Liver (tissue), 9 donors: ENCODE data around the gene ANGEL2. TPM values are rescaled to one million over a fixed set of nuclear protein-coding genes. Genes with fewer than 3 reads are reported as not detected.

Source experiments
- DNase-seq: peaks from one replicate; pipeline ENCODE4 v3.0.0-alpha.2; 2017; ENCODE audit warnings: low spot score
- H3K27ac ChIP-seq, 2 donors: one replicate each; pipeline ENCODE4 v1.7.0; 2013; ENCODE audit warnings: inconsistent platforms in 2 of 2, low read length in 2 of 2, control low read depth in 1 of 2, low read depth in 1 of 2, mild to moderate bottlenecking in 1 of 2
- H3K27me3 ChIP-seq, 4 donors: one replicate each; pipeline versions ENCODE4 v1.6.1 to v1.7.0; 2013; ENCODE audit warnings: low read length in 3 of 4, inconsistent platforms in 1 of 4, mild to moderate bottlenecking in 1 of 4, moderate library complexity in 1 of 4; ENCODE audit not compliant: control insufficient read depth in 4 of 4, insufficient read depth in 4 of 4
- H3K36me3 ChIP-seq, 4 donors: one replicate each; pipeline versions ENCODE4 v1.6.1 to v1.7.0; 2013; ENCODE audit warnings: low read length in 3 of 4, mild to moderate bottlenecking in 3 of 4, low read depth in 1 of 4, moderate library complexity in 1 of 4; ENCODE audit not compliant: control insufficient read depth in 4 of 4, insufficient read depth in 3 of 4
- H3K4me1 ChIP-seq, 4 donors: one replicate each; pipeline versions ENCODE4 v1.6.1 to v1.7.0; 2013; ENCODE audit warnings: low read length in 3 of 4, mild to moderate bottlenecking in 3 of 4, moderate library complexity in 1 of 4; ENCODE audit not compliant: control insufficient read depth in 4 of 4, insufficient read depth in 4 of 4
- H3K4me3 ChIP-seq, 3 donors: one replicate each; pipeline versions ENCODE4 v1.6.1 to v1.7.0; 2013; ENCODE audit warnings: low read length in 3 of 3, control low read depth in 1 of 3, low read depth in 1 of 3, mild to moderate bottlenecking in 1 of 3
- H3K9ac ChIP-seq, 2 donors: one replicate each; pipeline ENCODE4 v1.7.0; 2013; ENCODE audit warnings: low read length in 2 of 2, mild to moderate bottlenecking in 2 of 2, moderate library complexity in 2 of 2, control low read depth in 1 of 2, low read depth in 1 of 2
- H3K9me3 ChIP-seq, 4 donors: one replicate each; pipeline versions ENCODE4 v1.6.1 to v1.7.0; 2013; ENCODE audit warnings: low read length in 3 of 4; ENCODE audit not compliant: control insufficient read depth in 4 of 4
- ATF3 ChIP-seq: IDR thresholded peaks from 2 replicates; pipeline ENCODE4 v1.6.1; 2016; ENCODE audit warnings: antibody characterized with exemption
- EGR1 ChIP-seq, 2 donors: IDR thresholded peaks; 2 replicates each; pipeline ENCODE4 v1.6.1; 2016 to 2018; ENCODE audit warnings: antibody characterized with exemption in 2 of 2, low read depth in 2 of 2
- FOXA1 ChIP-seq: IDR thresholded peaks from 2 replicates; pipeline ENCODE4 v1.6.1; 2016; ENCODE audit warnings: antibody characterized with exemption
- FOXA2 ChIP-seq: IDR thresholded peaks from 2 replicates; pipeline ENCODE4 v1.6.1; 2016; ENCODE audit warnings: antibody characterized with exemption
- GABPA ChIP-seq, 2 donors: IDR thresholded peaks in 1 of 2; conservative IDR thresholded peaks in 1 of 2; 2 replicates each; pipeline ENCODE4 v1.6.1; 2016; ENCODE audit warnings: antibody characterized with exemption in 2 of 2, mild to moderate bottlenecking in 1 of 2, moderate library complexity in 1 of 2
- HNF4A ChIP-seq, 2 donors: conservative IDR thresholded peaks; 2 replicates each; pipeline ENCODE4 v1.6.1; 2016; ENCODE audit warnings: antibody characterized with exemption in 2 of 2, mild to moderate bottlenecking in 2 of 2
- HNF4G ChIP-seq: IDR thresholded peaks from 2 replicates; pipeline ENCODE4 v1.6.1; 2016; ENCODE audit warnings: antibody characterized with exemption
- JUND ChIP-seq, 2 donors: IDR thresholded peaks; 2 replicates each; pipeline ENCODE4 v1.6.1; 2016; ENCODE audit warnings: antibody characterized with exemption in 2 of 2
- MAX ChIP-seq: IDR thresholded peaks from 2 replicates; pipeline ENCODE4 v1.6.1; 2016; ENCODE audit warnings: antibody characterized with exemption
- NR2F2 ChIP-seq: IDR thresholded peaks from 2 replicates; pipeline ENCODE4 v1.6.1; 2016; ENCODE audit warnings: antibody characterized with exemption
- RAD21 ChIP-seq, 2 donors: IDR thresholded peaks; 2 replicates each; pipeline ENCODE4 v1.6.1; 2016; ENCODE audit warnings: antibody characterized with exemption in 2 of 2, mild to moderate bottlenecking in 2 of 2
- REST ChIP-seq: IDR thresholded peaks from 2 replicates; pipeline ENCODE4 v1.6.1; 2016; ENCODE audit warnings: antibody characterized with exemption, mild to moderate bottlenecking
- RXRA ChIP-seq, 2 donors: IDR thresholded peaks; 2 replicates each; pipeline ENCODE4 v1.6.1; 2017 to 2018; ENCODE audit warnings: antibody characterized with exemption in 2 of 2, mild to moderate bottlenecking in 1 of 2
- SP1 ChIP-seq: IDR thresholded peaks from 2 replicates; pipeline ENCODE4 v1.6.1; 2018; ENCODE audit warnings: antibody characterized with exemption, mild to moderate bottlenecking
- TAF1 ChIP-seq: conservative IDR thresholded peaks from 2 replicates; pipeline ENCODE4 v1.6.1; 2016; ENCODE audit warnings: antibody characterized with exemption, mild to moderate bottlenecking
- YY1 ChIP-seq: IDR thresholded peaks from 2 replicates; pipeline ENCODE4 v1.6.1; 2016; ENCODE audit warnings: antibody characterized with exemption, mild to moderate bottlenecking
- WGBS: extraction: QIAGEN DNeasy Blood & Tissue Kit; methylation state at CpG from one replicate; pipeline ENCODE4 v1.1.7; 2013; 5-methylcytosine and 5-hydroxymethylcytosine counted together
- polyA plus RNA-seq, 2 donors: library from polyadenylated mRNA; stranded (reverse) in 1 of 2; unstranded in 1 of 2; fragments of 200-250 nt in 1 of 2; fragments of >200 nt in 1 of 2; fragmentation: Nextera tagmentation in 1 of 2; extraction: Ambion mirVana in 1 of 2; gene quantifications; one replicate each; pipeline versions ENCODE4 v1.2.1 to v1.2.3, GENCODE V29; 2013 to 2015
- total RNA-seq, 2 donors: library from RNA; depleted of rRNA; stranded (reverse); fragments of >200 nt; gene quantifications; one replicate each; pipeline ENCODE4 v1.2.3, GENCODE V29; 2014
- TF ChIP-seq, protein P1 (sequence below): fragments of 150-350 bp; IDR thresholded peaks from 2 replicates; pipeline ENCODE4 v1.5.1; 2017; ENCODE audit warnings: improper control_type of control experiment, low read depth, low read length; ENCODE audit not compliant: missing input control
- TF ChIP-seq, protein P2 (sequence below): IDR thresholded peaks from 2 replicates; pipeline ENCODE4 v1.6.1; 2016; ENCODE audit warnings: antibody characterized with exemption
- donor health status: healthy.
- donor health status: healthy.
- donor health status: healthy.
- donor health status: healthy.
- donor health status: healthy.

ANGEL2 gene
- total and polyA plus RNA-seq, 4 donors, result 8.2 to 31.1 (median 16.4) TPM

GRCh38 chr1:213051881-213052202 lies 36.2 kb upstream of the ANGEL2 start (continued):
- TF ChIP-seq REST (no peak), RXRA (IDR thresholded peaks at IDR 0.05) (no peak), FOXA1 (no peak), HNF4A (conservative IDR thresholded peaks at IDR 0.05) (no peak), HNF4G (no peak), EGR1 (IDR thresholded peaks at IDR 0.05; ENCODE audit: low read depth in 2 of 2) (no peak), ATF3 (no peak), SP1 (no peak)

DNA sequence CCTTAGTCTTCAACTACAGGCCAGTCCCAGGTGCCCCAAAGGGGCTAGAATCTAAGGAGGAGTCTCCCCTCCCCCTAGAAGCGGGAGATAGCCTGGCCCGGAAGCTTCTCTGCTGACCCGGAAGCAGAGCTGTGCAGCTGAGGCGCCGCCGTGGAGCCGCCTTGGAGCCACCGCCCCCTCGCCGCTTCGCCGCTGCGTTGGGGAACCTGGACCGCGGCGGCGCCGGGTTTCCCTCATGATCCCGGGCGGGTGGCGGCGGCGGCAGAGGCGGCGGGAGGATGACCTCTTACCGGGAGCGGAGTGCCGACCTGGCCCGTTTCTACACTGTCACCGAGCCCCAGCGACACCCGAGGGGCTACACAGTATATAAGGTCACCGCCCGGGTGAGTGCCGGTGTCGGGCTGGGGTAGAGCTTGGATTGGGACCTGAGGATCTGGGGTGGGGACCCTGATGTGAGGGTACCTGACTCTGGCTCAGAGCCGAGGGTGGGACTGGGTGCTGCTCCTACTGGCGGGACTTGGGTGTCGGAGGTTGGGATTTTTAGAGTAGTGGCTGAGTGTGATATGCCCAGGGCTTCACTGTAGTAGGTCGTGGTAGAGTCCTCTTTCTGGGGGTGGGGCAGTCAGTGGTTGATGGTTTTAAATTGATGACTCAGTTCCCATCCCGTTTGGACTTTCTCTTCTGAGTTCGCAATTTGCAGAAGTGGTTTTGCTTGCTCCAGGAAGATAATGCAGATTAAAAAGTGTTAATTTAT lies 35.6 kb upstream of the ANGEL2 start, which contains the start of gene RPS6KC1:
TSS of gene RPS6KC1 (plus strand) at position 115 of the 754 bp plus-strand sequence. CDS start at position 279, 164 bp downstream.
- peaks cover 2 to 23% (median 14%) of the 10 kb centered on the region in 4 donors for H3K4me1 ChIP-seq

More for the DNA sequence above, 35.6 kb upstream of the ANGEL2 start, which contains the start of gene RPS6KC1:
- Histone ChIP-seq H3K9me3 (no peaks in the 10 kb centered on the region), H3K36me3 (no peaks in the 10 kb centered on the region), H3K27me3 (no peaks in the 10 kb centered on the region), H3K4me3 (peak within 1 kb of the TSS; percentile 67 to 91 (median 74)), H3K9ac (peak within 1 kb of the TSS; percentile 53 to 80), H3K27ac (peak within 1 kb of the TSS; percentile 60 to 78)
- under 1% methylated on average over 42 of the region's 42 CpGs for WGBS
- DNase-seq, result peak; percentile 80
- TF ChIP-seq REST (no peak), GABPA (IDR thresholded peaks at IDR 0.05 in 1 of 2, conservative IDR thresholded peaks at IDR 0.05 in 1 of 2) (peak; percentile 86 to 95), RXRA (IDR thresholded peaks at IDR 0.05) (no peak), JUND (IDR thresholded peaks at IDR 0.05) (no peak), HNF4A (conservative IDR thresholded peaks at IDR 0.05) (peak in 1 of 2 donors; percentile 3), NR2F2 (peak; percentile 47), YY1 (peak; percentile 23), HNF4G (no peak), EGR1 (IDR thresholded peaks at IDR 0.05; ENCODE audit: low read depth in 2 of 2) (peak in 1 of 2 donors; percentile 39), ATF3 (no peak), FOXA1 (no peak), TAF1 (no peak), MAX (no peak), SP1 (peak; percentile 9), FOXA2 (no peak), RAD21 (IDR thresholded peaks at IDR 0.05) (no peak)
- TF ChIP-seq, protein P1, sequence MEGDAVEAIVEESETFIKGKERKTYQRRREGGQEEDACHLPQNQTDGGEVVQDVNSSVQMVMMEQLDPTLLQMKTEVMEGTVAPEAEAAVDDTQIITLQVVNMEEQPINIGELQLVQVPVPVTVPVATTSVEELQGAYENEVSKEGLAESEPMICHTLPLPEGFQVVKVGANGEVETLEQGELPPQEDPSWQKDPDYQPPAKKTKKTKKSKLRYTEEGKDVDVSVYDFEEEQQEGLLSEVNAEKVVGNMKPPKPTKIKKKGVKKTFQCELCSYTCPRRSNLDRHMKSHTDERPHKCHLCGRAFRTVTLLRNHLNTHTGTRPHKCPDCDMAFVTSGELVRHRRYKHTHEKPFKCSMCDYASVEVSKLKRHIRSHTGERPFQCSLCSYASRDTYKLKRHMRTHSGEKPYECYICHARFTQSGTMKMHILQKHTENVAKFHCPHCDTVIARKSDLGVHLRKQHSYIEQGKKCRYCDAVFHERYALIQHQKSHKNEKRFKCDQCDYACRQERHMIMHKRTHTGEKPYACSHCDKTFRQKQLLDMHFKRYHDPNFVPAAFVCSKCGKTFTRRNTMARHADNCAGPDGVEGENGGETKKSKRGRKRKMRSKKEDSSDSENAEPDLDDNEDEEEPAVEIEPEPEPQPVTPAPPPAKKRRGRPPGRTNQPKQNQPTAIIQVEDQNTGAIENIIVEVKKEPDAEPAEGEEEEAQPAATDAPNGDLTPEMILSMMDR, result no peak
- TF ChIP-seq, protein P2, sequence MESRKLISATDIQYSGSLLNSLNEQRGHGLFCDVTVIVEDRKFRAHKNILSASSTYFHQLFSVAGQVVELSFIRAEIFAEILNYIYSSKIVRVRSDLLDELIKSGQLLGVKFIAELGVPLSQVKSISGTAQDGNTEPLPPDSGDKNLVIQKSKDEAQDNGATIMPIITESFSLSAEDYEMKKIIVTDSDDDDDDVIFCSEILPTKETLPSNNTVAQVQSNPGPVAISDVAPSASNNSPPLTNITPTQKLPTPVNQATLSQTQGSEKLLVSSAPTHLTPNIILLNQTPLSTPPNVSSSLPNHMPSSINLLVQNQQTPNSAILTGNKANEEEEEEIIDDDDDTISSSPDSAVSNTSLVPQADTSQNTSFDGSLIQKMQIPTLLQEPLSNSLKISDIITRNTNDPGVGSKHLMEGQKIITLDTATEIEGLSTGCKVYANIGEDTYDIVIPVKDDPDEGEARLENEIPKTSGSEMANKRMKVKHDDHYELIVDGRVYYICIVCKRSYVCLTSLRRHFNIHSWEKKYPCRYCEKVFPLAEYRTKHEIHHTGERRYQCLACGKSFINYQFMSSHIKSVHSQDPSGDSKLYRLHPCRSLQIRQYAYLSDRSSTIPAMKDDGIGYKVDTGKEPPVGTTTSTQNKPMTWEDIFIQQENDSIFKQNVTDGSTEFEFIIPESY, result no peak
